ENCODE data around the gene IGSF21.

IGSF21 gene

DNA sequence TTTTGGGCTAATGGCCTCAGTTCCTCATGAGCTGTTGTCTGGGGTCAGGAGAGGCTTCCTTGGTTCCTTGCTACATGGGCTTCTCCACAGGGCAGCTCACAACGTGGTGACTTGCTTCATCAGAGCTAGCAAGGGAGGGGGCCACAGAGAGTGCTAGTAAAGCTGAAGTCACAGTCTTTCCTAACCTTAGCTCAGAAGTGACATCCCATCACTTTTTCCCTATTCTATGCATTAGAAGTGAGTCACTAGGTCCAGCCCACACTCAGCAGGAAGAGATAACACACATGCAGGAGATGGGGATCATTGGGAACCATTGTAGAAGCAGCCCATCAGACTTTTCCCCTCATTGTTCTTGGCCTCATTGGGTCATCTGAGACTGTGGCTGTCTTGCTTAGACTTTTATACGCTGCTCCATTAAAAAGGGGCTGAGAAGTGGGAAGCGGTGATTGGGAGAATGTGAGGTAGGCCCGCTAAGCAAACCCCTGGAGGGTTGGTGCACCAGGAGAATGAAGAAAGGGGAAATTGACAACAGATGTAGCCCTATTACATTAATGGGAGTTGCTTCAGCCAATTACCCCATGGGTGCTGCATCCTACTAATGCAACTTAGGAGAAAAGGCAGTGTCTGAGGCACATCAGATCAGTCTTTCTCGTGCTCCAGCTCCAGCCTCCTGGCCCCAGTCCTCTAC, 22.1 kb upstream of the IGSF21 start:
- TF ChIP-seq, protein P1, sequence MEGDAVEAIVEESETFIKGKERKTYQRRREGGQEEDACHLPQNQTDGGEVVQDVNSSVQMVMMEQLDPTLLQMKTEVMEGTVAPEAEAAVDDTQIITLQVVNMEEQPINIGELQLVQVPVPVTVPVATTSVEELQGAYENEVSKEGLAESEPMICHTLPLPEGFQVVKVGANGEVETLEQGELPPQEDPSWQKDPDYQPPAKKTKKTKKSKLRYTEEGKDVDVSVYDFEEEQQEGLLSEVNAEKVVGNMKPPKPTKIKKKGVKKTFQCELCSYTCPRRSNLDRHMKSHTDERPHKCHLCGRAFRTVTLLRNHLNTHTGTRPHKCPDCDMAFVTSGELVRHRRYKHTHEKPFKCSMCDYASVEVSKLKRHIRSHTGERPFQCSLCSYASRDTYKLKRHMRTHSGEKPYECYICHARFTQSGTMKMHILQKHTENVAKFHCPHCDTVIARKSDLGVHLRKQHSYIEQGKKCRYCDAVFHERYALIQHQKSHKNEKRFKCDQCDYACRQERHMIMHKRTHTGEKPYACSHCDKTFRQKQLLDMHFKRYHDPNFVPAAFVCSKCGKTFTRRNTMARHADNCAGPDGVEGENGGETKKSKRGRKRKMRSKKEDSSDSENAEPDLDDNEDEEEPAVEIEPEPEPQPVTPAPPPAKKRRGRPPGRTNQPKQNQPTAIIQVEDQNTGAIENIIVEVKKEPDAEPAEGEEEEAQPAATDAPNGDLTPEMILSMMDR (IDR thresholded peaks at IDR 0.05; ENCODE audit: low read length, missing control alignments) = no peak
- DNase-seq (ENCODE audit: low read depth) = no peak
- H3K4me3 ChIP-seq (replicated peaks; ENCODE audit: low read depth, low read length) = no peak overlapping the region

DNA sequence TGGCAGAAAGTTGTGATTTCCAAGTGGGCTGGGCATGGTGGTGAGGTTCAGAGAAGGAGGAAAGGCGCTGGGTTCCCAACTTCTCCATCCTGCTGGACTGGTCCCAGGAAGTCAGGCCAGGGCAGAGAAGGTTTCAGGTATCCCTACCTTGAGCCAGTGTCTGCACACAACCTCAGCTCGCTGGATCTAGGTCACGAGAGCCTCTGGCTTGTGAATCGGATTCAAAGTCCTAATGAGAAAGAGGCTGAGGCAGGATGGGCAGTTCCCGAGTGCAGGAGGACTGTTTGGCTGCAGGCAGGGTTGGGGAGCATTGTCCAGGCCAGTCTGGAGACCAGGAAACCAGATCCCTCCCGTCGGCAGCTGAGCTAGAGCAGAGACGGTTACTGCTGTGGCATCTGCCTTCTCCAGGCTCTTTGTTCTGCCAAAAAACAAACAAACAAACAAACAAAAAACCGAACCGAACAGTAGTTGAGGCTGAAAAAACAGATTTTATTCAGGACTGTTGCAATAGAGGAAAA, 19.5 kb upstream of the IGSF21 start:
- DNase-seq (ENCODE audit: low read depth) = no peak
- TF ChIP-seq, protein P1 (IDR thresholded peaks at IDR 0.05; ENCODE audit: low read length, missing control alignments) = no peak

DNA sequence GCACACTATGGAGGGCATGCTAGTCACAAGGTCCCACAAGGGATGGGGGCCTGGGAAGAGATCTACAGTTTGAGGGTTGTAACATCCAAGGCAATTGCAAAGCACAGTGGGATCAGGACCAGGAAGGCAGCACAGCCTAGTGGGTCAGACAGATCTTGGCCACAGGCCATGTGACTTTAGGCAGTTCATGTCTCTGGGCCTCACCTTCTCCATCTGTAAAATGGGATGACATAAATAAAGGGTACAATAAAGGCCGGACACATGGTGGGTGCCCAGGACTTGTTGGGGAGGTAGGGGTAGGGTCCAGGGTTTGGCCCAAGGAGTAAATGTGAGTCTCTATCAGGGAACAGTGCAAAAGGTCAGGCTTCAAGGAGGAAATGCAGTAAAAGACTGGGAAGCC, 18.1 kb upstream of the IGSF21 start:
- no peak overlapping the region for H3K4me3 ChIP-seq (replicated peaks; ENCODE audit: low read depth, low read length)
- TF ChIP-seq, protein P1 (IDR thresholded peaks at IDR 0.05; ENCODE audit: low read length, missing control alignments) = no peak
- no peak for DNase-seq (ENCODE audit: low read depth)

More for the DNA sequence above, 19.5 kb upstream of the IGSF21 start:
- H3K4me3 ChIP-seq (replicated peaks; ENCODE audit: low read depth, low read length) = no peak overlapping the region

DNA sequence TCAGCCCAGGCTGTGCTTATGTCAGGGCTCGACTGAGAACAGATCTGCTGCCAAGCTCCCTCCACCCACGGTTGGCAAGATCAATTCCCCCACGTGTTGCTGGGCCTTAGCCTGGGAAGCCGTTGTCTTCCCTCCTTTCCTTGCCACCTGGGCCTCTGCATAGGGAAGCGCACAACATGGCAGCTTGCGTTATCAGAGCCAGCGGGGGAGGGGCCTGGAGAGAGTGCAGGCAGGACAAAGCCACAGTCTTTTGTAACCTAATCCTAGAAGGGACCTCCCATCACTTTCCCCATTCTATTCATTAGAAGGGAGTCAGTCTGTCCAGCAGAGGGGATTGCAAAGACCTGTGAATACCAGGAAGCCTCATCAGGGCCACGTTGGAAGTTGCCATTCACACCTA, 17.0 kb upstream of the IGSF21 start:
- H3K4me3 ChIP-seq (replicated peaks; ENCODE audit: low read depth, low read length) = no peak overlapping the region
- DNase-seq (ENCODE audit: low read depth) = no peak
- TF ChIP-seq, protein P1 (IDR thresholded peaks at IDR 0.05; ENCODE audit: low read length, missing control alignments) = no peak

DNA sequence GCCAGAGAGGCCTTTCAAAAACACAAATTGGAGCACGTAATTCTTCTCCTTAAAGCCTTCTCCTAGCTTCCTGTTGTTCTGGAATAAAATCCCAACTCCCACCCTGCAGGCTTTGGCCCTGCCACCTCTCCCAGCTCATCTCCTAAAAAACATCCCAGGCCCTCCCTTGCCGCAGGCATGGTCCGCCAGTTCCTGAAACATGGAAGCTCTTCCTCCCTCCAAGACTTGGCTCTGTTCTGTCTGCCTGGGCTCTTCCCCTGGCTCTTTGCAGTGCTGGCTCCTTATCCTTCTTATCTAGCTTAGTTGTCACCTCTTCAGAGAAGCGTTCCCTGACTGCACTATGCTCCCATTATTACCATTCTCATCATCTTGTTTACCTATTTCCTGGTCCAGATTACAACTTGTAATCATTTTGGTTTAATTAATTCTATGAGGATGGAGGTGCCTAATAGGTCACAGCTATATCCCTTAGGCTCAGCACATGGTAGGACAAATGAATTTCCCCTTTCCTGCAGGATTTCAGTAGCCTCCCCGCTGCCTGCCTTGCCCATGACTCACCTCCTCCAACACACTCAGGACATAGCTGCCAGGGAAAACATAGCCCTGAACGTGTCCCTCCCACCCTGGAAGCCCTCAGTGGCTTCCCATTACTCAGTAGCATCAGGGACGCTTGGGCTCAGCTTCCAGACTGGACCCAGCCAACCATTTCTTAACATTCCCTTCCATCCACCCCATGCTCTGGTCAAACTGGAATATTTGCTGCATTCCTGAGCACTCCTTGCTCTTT, 15.7 kb upstream of the IGSF21 start:
- DNase-seq (ENCODE audit: low read depth) = peak; percentile 34
- TF ChIP-seq, protein P1 (IDR thresholded peaks at IDR 0.05; ENCODE audit: low read length, missing control alignments) = no peak
- H3K4me3 ChIP-seq (replicated peaks; ENCODE audit: low read depth, low read length) = no peak overlapping the region

DNA sequence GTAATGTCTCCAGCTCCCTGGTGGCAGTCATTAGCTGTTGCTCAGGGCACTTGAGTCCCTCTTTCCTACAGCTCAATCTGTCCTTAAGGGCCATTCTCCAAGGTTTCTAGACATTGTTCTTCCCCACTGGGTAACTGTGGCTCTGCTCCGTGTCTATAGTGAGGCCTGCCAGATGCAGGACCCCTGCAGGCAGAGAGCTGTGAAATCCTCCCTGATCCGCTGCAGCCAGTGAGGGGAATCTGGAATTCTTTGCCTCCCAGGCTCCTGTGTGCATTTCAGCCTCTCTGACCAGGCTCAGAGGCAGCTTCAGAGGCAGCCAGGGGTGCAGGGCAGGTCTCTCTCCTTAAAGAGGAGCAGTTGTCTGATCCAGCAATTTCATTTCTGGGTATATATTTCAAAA, 14.4 kb upstream of the IGSF21 start:
- TF ChIP-seq, protein P1 (IDR thresholded peaks at IDR 0.05; ENCODE audit: low read length, missing control alignments) = no peak
- DNase-seq (ENCODE audit: low read depth) = no peak
- no peak overlapping the region for H3K4me3 ChIP-seq (replicated peaks; ENCODE audit: low read depth, low read length)

All from fibroblast of pulmonary artery (primary cell).